Uterus (tissue), 4 donors: ENCODE data around the gene PDF. TPM values are rescaled to one million over a fixed set of nuclear protein-coding genes. Genes with fewer than 3 reads are reported as not detected.

Source experiments
- DNase-seq, 2 donors: peaks; one replicate each; pipeline ENCODE4 v3.0.0-alpha.2; 2019 to 2020
- H3K27ac ChIP-seq, 2 donors: fragments of 200-600 bp; sonication (generic); 1 replicate in 1 of 2; 2 replicates in 1 of 2; pipeline ENCODE4 v1.5.1; 2016 to 2018
- H3K27me3 ChIP-seq, 2 donors: fragments of 200-600 bp; sonication (generic); one replicate each; pipeline ENCODE4 v1.5.1; 2018 to 2019; ENCODE audit warnings: control low read depth in 1 of 2
- H3K36me3 ChIP-seq, 2 donors: fragments of 200-600 bp; sonication (generic); one replicate each; pipeline ENCODE4 v1.5.1; 2019; ENCODE audit warnings: control low read depth in 1 of 2
- H3K4me1 ChIP-seq, 2 donors: fragments of 200-600 bp; sonication (generic); one replicate each; pipeline ENCODE4 v1.5.1; 2018 to 2019; ENCODE audit warnings: control low read depth in 1 of 2
- H3K4me3 ChIP-seq, 2 donors: fragments of 200-600 bp; sonication (generic); 1 replicate in 1 of 2; 2 replicates in 1 of 2; pipeline ENCODE4 v1.5.1; 2018 to 2019; ENCODE audit warnings: mild to moderate bottlenecking in 1 of 2
- H3K9me3 ChIP-seq, 2 donors: fragments of 200-600 bp; sonication (generic); one replicate each; pipeline ENCODE4 v1.5.1; 2019; ENCODE audit warnings: control low read depth in 1 of 2
- CTCF ChIP-seq, 4 experiments: fragments of 200-600 bp in 2 of 4; fragments of 450-650 bp in 2 of 4; sonication (generic) in 2 of 4; IDR thresholded peaks; one replicate each; pipeline ENCODE4 v1.5.1; 2016 to 2019; ENCODE audit warnings: antibody characterized with exemption in 4 of 4, mild to moderate bottlenecking in 2 of 4, moderate library complexity in 1 of 4
- POLR2A ChIP-seq, 2 donors: fragments of 450-650 bp; IDR thresholded peaks; one replicate each; pipeline ENCODE4 v1.6.1; 2016; ENCODE audit warnings: antibody characterized with exemption in 2 of 2, mild to moderate bottlenecking in 1 of 2, moderate library complexity in 1 of 2
- intact Hi-C: fragments of 100-400 bp; cut with DNase I; formaldehyde crosslinking; loops from one replicate; pipeline ENCODE4 v1.15.1; 2023; ENCODE audit warnings: low total_unique reads
- total RNA-seq, 4 donors: library from RNA; depleted of rRNA in 3 of 4; stranded (reverse); fragments of >200 nt in 3 of 4; gene quantifications; one replicate each; pipeline versions ENCODE4 v1.1.0 to v1.2.4, GENCODE V29; 2014 to 2023
- donor health status: DM: yes; HTN: yes; CAD: no.

PDF gene
- total RNA-seq, 4 donors from 2014 or later = 3.2 to 69.9 (median 13.2) TPM

- H3K36me3 ChIP-seq = no peaks in the 10 kb centered on the region
- H3K4me1 ChIP-seq = no peaks in the 10 kb centered on the region
- DNase-seq = no peak
- H3K27me3 ChIP-seq = no peaks in the 10 kb centered on the region
- TF ChIP-seq POLR2A (IDR thresholded peaks at IDR 0.05) (no peak), CTCF (IDR thresholded peaks at IDR 0.05) (no peak)
- H3K27ac ChIP-seq = no peak overlapping the region
- H3K9me3 ChIP-seq = no peaks in the 10 kb centered on the region
- intact Hi-C loops = no loop called here
- no peak overlapping the region for H3K4me3 ChIP-seq
Observed at GRCh38 chr16:69371564-69371963, 41.2 kb upstream of the PDF start.

GRCh38 chr16:69368866-69369265 is 38.5 kb upstream of the PDF start:
- no peaks in the 10 kb centered on the region for H3K9me3 ChIP-seq
- H3K27ac ChIP-seq = no peak overlapping the region
- TF ChIP-seq POLR2A (IDR thresholded peaks at IDR 0.05) (no peak), CTCF (IDR thresholded peaks at IDR 0.05) (no peak)
- intact Hi-C loops = no loop called here
- H3K4me3 ChIP-seq = no peak overlapping the region
- no peaks in the 10 kb centered on the region for H3K27me3 ChIP-seq
- H3K4me1 ChIP-seq = no peaks in the 10 kb centered on the region
- DNase-seq = no peak
- H3K36me3 ChIP-seq = no peaks in the 10 kb centered on the region

- Histone ChIP-seq H3K9me3 (no peaks in the 10 kb centered on the region), H3K36me3 (no peaks in the 10 kb centered on the region), H3K4me3 (no peak overlapping the region), H3K4me1 (no peaks in the 10 kb centered on the region), H3K27ac (peak overlapping the region; percentile 68 to 76), H3K27me3 (no peaks in the 10 kb centered on the region)
- intact Hi-C loops = no loop called here
- no peak for TF ChIP-seq CTCF (IDR thresholded peaks at IDR 0.05)
- no peak for TF ChIP-seq POLR2A (IDR thresholded peaks at IDR 0.05)
- no peak for DNase-seq
Observed at GRCh38 chr16:69367980-69368379, 37.6 kb upstream of the PDF start.

- no peak overlapping the region for H3K4me3 ChIP-seq
- H3K36me3 ChIP-seq = no peaks in the 10 kb centered on the region
- intact Hi-C loops = no loop called here
- TF ChIP-seq POLR2A (IDR thresholded peaks at IDR 0.05) (no peak), CTCF (IDR thresholded peaks at IDR 0.05) (no peak)
- H3K4me1 ChIP-seq = no peaks in the 10 kb centered on the region
- no peak for DNase-seq
- peak overlapping the region; percentile 68 to 76 for H3K27ac ChIP-seq
- no peaks in the 10 kb centered on the region for H3K27me3 ChIP-seq
- no peaks in the 10 kb centered on the region for H3K9me3 ChIP-seq
Observed at GRCh38 chr16:69366431-69366830, 36.0 kb upstream of the PDF start.

GRCh38 chr16:69365901-69366300 is 35.5 kb upstream of the PDF start:
- peak overlapping the region; percentile 68 to 76 for H3K27ac ChIP-seq
- no peaks in the 10 kb centered on the region for H3K27me3 ChIP-seq
- TF ChIP-seq CTCF (IDR thresholded peaks at IDR 0.05) (no peak), POLR2A (IDR thresholded peaks at IDR 0.05) (no peak)
- H3K4me1 ChIP-seq = no peaks in the 10 kb centered on the region
- no peak for DNase-seq
- H3K9me3 ChIP-seq = no peaks in the 10 kb centered on the region
- H3K4me3 ChIP-seq = no peak overlapping the region
- intact Hi-C loops = no loop called here
- no peaks in the 10 kb centered on the region for H3K36me3 ChIP-seq
